Iris pigment epithelial cell (primary cell): Measurements from ENCODE around the gene SPPL2A.
"Not testable (repeated sequence)": the region's sequence is repeated elsewhere in the genome, so short reads cannot be mapped to it uniquely, and the experiment has no call there.

Experiments used
- DNase-seq: peaks from one replicate; pipeline ENCODE4 v3.0.0-alpha.2; 2011; ENCODE audit warnings: low read depth

Gene SPPL2A, protein sequence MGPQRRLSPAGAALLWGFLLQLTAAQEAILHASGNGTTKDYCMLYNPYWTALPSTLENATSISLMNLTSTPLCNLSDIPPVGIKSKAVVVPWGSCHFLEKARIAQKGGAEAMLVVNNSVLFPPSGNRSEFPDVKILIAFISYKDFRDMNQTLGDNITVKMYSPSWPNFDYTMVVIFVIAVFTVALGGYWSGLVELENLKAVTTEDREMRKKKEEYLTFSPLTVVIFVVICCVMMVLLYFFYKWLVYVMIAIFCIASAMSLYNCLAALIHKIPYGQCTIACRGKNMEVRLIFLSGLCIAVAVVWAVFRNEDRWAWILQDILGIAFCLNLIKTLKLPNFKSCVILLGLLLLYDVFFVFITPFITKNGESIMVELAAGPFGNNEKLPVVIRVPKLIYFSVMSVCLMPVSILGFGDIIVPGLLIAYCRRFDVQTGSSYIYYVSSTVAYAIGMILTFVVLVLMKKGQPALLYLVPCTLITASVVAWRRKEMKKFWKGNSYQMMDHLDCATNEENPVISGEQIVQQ

DNA sequence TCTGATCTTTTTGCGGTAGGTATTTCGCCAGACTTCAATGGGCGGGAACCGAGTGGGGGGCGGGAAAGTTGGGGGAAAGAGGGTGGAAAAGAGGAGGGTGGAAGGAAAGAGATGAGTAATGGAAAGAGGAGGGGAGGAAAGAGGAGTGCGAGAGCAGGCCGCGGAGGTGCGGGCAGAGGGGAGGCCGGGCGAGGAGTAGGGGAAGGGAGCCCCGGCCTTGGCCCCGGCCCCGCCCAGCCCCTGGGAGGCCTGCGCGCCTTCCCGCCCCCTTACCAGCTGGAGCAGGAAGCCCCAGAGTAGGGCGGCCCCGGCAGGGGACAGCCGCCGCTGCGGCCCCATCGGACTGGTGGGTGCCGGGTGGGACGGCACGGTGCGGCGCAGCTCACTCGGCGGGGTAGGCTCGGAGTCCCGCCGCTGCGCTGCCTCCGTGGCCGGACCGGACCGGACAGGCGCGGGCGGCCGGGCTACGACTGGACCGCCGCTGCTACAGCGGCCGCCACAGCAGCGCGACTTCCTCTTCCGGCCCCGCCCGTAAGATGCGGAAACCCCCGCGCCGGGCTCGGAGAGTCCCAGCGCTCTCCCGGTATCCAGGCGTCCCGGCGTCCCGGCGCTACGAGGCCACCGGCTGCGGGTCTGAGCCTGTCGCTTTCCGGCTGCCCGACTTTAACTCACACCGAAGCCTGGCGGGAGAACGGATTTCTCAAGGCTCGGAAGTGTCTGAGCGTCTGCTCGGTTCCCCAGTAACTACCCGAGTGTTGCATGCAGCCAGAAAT, at the start of gene SPPL2A:
Gene SPPL2A (minus strand): TSS at position 512 of the 773 bp plus-strand sequence. CDS start 173 bp downstream, at position 339.
- peak; percentile 86 for DNase-seq

DNA sequence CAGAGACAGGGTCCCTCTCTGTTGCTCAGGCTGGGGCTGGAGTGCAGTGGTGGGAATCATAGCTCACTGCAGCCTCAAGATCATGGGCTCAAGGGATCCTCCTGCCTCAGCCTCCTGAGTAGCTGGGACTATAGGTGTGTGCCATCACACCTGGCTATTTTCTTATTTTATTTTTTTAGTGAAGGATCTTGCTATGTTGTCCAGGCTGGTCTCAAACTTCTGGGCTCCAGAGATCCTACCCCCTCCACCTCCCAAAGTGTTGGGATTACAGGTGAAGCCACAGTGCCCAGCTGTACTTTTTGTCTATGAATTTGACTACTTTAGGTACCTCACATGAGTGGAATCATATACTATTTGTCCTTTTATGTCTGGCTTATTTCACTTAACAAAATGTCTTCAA, 49.1 kb upstream of the SPPL2A start:
- no peak for DNase-seq

DNA sequence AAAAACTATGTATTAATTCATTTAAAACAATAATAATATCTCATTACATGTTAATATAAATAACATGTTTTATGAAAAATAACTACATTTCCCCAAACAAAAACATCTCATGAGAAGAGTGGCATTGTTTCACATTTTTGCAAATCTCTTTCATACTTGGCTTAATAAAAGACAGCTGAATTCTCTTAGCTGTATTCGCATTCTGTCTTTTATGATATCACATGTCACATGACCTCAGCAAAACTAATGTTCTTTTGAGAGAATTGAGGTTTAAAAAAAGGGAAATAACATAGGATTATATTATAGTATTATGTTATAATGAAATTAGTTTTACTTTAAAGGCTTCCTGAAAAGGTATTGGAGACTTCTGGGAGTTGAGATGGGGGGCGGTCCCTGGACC, 48.4 kb upstream of the SPPL2A start:
- no peak for DNase-seq

- no peak for DNase-seq
These were observed 47.6 kb upstream of the SPPL2A start for GRCh38 chr15:50813089-50813488.

GRCh38 chr15:50812181-50812506, 46.6 kb upstream of the SPPL2A start:
- not testable (repeated sequence) for DNase-seq

DNA sequence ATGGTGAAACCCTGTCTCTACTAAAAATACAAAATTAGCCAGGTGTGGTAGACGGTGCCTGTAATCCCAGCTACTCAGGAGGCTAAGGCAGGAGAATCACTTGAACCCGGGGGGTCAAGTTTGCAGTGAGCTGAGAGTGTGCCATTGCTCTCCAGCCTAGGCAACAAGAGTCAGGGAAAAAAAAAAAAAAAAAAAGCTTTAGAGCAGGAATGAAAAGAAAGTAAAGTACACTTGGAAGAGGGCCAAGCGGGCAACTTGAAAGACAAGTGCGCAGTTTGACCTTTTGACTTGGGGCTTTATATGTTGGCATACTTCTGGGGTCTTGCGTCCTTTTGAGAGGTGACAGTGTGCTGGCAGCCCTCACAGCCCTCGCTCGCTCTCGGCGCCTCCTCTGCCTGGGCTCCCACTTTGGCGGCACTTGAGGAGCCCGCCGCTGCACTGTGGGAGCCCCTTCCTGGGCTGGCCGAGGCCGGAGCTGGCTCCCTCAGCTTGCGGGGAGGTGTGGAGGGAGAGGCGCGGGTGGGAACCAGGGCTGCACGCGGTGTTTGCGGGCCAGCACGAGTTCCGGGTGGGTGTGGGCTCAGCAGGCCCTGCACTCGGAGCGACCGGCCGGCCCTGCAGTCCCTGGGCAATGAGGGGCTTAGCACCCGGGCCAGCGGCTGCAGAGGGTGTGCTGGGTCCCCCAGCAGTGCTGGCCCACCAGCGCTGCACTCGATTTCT, 46.1 kb upstream of the SPPL2A start:
- DNase-seq, result not testable (repeated sequence)

- no peak for DNase-seq
These were observed 44.6 kb upstream of the SPPL2A start for GRCh38 chr15:50810128-50810527.

DNA sequence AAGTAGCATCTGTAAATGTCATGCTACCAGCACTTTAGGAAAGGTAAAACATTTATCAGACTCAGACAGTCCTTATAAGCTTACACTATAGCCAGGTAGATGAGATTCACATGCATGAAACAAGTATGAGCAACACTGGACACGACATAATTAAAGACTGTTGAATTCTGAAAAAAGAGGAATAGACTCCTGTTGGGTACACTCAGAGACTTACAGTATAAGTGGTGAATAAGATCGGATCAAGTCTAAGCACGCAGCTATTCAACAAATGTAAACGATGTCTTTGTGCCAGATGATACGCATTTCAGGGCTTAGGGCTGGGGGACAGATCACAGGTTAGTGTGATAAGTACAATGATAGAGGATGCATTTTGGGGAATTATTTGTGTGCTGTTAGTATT, 43.2 kb upstream of the SPPL2A start:
- DNase-seq, result peak; percentile 8

GRCh38 chr15:50803479-50804180, 38.1 kb upstream of the SPPL2A start:
- DNase-seq, result no peak

- DNase-seq, result no peak
These were observed 35.2 kb upstream of the SPPL2A start for GRCh38 chr15:50800715-50801114.

DNA sequence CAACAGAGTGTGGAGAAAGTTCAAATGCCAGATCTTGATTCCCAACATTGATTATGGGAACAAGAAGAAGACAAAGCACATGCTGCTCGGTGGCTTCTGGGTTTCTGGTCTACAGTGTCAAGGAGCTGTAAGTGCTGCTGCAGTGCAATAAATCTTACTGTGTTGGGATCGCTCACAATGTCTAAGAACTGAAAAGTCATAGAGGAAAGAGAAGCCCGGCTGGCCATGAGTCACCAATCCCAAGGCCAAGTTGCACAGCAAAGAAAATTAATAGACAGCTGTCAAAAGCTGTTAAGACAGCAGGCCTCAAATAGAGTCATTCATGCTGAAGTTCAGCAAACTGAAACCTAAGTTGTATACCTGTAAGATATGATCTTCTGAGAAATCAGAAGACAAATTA, 33.2 kb upstream of the SPPL2A start:
- peak; percentile 47 for DNase-seq

DNA sequence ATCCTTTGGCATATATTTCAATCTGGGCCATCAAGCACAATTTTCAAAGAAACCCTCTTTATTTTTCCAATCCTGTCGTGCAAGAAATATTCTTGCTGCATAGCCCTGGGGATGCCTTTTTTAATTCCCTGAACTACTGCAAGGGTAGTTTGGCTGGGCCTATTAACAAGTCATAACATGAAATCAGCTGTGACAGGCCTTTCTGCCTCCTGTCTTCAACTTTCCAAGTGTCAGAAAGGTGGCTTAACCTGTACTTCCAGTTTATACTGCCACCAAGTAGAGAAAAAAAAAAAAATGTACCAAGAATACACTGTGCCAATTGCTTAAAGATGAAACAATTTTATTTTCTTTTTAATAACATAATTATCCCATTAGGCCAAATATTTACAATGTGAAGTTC, 32.4 kb upstream of the SPPL2A start:
- DNase-seq, result no peak

DNA sequence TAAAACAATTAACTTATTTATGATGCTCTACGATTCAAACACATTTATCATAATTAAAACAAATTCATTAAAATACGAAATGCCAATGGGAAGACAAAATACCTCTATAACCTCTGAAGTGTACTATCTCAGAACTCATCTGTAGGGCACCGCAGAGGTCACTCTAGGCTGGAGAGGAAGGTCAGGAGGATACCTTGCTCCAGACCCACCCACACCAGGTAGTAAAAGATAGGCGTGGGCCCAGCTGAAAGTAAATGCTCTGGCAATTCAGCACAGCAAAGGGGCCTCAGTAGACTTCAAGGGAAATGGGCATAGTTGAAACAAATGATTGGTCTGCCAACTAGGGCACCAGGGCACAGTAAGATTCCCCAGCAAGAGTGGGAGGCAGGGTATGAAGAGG, 26.0 kb upstream of the SPPL2A start:
- DNase-seq, result no peak

GRCh38 chr15:50790778-50791453, 25.4 kb upstream of the SPPL2A start:
- no peak for DNase-seq

- peak; percentile 3 for DNase-seq
These were observed 21.4 kb upstream of the SPPL2A start for GRCh38 chr15:50786871-50787270.

DNA sequence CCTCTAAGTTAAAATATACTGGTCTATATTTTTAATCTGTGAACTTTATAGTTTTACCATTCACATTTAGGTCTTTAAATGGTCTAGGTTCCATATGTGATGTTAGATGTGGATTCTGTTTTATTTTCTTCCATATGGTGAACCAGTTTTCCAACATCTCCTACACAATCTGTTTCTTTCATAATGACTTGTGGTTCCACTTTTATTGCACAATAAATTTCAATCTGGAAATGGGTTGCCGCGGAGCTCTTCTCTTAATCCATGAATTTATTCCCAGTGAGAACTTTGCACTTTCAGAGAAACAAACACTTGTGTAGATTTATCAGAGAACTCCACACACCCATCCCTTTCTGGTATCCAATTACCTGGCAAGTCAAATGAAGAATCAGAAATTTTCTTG, 20.9 kb upstream of the SPPL2A start:
- no peak for DNase-seq

DNA sequence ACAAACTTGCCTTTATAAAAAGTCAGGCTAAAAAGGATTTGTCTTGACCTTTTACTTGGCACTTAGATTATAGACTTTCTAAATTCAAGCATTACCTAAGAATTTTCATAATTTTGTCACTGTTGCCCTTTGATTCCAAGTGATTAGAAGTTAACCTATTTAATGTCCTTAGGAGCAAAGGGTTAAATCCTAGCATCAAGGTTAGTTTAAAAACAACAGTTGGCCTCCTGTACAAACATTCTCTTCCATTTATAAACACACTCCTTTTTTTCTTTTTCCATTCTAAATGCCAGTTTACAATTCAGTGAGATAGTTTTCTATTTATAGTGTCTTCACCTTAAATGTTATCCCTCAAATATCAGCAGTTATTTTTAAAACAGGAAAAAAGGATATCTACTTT, 18.4 kb upstream of the SPPL2A start:
- no peak for DNase-seq

DNA sequence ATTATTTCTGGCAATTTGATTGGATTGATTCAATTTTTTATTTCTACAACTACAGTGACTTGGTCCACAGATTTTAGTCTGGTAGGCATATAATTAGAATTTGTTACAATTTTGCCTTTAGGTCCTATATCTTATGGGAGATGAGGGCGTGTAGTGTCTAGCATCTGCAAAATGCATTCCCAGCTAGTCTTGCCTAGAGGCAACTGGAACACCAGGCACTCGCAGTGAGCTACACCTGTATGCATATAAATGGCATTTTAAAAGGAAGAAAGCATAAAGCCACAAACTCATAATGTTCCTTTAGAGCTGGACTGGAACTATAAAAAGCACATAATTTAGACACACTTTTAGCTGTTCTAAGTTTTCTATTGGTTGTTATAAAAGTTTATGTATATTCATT, 17.9 kb upstream of the SPPL2A start:
- DNase-seq, result no peak

GRCh38 chr15:50778086-50778485, 12.6 kb upstream of the SPPL2A start:
- DNase-seq, result no peak

DNA sequence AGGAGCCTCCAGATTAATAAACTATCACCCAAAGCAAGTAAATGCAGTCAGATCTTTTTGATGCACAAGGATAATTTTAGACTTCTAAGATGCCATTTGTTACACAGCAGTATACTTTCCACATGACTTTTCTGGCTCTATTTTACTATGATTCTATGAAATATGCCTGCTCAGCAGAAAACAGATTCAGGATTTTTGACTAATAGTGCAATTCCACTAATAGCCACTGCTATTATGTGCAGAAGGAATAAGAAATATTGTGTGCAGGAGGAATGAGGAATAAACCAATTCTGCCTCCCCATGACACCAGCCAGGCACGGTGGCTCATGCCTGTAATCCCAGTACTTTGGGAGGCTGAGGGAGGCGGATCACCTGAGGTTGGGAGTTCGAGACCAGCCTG, 11.5 kb upstream of the SPPL2A start:
- no peak for DNase-seq

GRCh38 chr15:50774450-50774849, 8.9 kb upstream of the SPPL2A start:
- peak; percentile 37 for DNase-seq
